ENCODE measurements around the gene CYP1A2.
A peak's percentile ranks its signal among the peaks of the same experiment; 100 is the strongest.

Gene CYP1A2

GRCh38 chr15:74790080-74790916 lies 41.7 kb downstream of the CYP1A2 start:
- DNase-seq = peak; percentile 64

DNA sequence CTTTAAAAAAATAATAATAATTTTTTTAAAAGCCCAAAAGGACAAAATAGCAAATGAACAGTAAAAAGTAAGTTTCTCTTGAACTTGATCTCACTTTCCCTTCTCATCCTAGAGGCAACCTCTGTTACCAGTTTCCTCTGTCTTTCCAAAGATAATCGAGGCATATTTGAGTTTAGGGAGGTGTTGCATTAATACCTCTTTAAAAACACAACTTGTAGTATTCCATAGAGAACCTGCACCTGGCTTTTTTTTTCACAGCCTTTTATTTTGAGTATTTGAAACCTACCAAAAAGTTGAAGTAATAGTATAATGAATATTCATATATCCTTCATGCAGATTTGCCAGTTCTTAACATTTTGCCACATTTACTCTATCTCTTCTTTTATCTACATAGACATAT lies 42.4 kb downstream of the CYP1A2 start:
- no peak for DNase-seq

DNA sequence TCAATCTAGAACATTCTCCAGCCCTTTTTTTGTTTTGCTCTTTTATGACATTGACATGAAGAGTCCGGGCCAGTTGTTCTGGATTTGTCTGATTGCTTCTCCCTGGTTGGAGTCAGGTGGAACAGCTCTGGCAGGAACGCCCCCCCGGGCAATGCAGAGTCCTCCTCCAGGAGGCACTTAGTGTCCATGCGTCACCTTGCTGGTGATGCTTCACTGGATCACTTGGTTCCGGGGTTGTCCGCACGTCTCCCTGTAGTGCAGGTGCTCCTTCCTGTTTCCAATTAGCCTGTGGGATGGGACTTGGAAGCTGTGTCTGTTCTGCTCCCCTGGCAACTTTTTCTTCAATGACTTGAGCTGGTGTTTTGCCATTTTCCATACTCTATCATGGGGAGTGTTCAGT lies 43.0 kb downstream of the CYP1A2 start:
- no peak for DNase-seq

GRCh38 chr15:74792227-74793016 lies 43.8 kb downstream of the CYP1A2 start:
- DNase-seq = no peak

DNA sequence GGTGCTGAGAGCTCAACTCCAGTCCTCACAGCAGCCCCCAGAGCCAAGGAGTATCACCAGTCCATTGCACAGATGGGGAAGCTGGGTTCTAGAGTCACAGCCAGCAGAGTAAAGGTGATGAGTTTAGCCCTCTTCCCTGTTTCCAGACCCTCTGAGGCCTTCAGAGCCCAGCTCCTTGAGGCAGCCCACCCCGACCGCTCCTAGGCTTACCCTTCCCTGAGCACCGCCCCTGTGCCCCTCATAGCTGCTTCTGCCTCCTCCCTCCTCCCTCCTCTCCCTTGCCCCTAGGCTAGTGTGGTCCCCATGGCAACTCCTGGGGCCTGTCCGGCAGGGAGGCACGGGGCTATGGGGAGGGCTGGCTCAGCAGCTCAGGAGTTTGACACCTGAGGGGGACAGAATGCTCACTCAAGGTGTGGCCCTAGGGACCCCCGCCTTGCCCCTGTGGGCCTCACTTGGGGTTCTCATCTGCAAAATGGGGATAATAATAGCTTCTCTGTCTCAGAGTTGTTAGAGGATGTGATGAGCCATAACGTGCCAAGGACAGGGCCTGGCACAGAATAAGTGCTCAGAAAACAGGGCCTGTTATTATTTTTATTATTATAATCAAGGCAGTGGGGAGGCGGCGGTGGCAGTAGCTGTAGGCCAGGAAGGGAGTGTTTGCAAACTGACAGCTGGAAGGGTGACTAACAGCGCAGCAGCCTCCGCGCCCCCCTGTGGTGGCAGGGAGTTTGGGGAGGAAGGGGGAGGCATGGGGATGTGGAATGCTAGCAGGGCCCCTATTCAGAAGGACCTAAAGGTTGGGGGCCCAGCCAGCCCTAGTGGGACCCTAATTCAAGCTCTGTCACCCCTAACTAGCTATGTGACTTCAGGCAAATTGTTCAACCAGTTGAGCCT lies 44.7 kb downstream of the CYP1A2 start:
- peak; percentile 75 for DNase-seq

- no peak for DNase-seq
These were observed 45.8 kb downstream of the CYP1A2 start for GRCh38 chr15:74794248-74794969.

GRCh38 chr15:74794970-74795349 lies 46.3 kb downstream of the CYP1A2 start:
- no peak for DNase-seq

DNA sequence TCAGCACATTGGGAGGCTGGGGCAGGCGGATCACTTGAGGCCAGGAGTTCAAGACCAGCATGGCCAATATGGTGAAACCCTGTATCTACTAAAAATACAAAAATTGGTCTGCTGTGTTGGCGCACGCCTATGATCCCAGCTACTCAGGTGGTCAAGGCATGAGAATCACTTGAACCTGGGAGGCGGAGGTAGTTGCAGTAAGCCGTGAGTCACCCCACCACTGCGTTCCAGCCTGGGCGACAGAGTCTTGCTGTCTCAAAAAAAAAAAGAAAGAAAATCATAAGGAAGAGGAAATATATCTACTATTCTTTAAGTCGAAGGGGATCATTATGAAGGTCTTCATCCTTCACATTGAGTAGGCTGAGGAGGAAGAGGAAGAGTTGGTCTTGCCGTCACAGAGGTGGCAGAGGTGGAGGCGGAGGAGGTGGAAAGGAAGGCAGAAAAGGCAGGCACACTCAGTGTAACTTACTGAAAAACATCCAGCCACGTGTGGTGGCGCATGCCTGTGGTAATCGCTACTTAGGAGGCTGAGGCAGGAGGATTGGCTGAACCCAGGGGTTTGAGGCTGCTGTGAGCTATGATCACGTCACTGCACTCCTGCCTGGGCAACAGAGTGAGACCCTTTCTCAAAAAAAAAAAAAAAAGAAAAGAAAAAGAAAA lies 47.5 kb downstream of the CYP1A2 start:
- DNase-seq = peak; percentile 26

GRCh38 chr15:74798388-74799254 lies 50.0 kb downstream of the CYP1A2 start:
- DNase-seq = peak; percentile 34

DNA sequence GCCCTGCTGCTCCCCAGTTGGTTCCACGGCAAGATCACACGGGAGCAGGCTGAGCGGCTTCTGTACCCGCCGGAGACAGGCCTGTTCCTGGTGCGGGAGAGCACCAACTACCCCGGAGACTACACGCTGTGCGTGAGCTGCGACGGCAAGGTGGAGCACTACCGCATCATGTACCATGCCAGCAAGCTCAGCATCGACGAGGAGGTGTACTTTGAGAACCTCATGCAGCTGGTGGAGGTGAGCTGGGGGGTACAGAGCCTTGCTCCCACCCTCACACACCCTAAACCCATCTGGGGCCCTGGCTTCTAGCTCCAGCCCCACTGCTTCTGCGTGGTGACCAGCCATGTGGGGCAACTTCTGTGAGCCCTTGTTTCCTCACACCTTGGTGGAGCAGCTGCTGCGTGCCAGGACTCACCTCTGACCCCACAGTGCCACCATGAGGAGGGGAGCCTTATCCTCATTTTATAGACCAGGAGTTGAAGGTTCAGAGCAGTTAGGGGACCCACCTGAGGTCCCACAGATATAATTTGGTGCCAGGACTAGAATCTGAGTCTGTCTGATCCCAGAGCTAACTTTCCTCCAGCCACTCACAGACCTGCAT lies 50.7 kb downstream of the CYP1A2 start:
- peak; percentile 54 for DNase-seq

DNA sequence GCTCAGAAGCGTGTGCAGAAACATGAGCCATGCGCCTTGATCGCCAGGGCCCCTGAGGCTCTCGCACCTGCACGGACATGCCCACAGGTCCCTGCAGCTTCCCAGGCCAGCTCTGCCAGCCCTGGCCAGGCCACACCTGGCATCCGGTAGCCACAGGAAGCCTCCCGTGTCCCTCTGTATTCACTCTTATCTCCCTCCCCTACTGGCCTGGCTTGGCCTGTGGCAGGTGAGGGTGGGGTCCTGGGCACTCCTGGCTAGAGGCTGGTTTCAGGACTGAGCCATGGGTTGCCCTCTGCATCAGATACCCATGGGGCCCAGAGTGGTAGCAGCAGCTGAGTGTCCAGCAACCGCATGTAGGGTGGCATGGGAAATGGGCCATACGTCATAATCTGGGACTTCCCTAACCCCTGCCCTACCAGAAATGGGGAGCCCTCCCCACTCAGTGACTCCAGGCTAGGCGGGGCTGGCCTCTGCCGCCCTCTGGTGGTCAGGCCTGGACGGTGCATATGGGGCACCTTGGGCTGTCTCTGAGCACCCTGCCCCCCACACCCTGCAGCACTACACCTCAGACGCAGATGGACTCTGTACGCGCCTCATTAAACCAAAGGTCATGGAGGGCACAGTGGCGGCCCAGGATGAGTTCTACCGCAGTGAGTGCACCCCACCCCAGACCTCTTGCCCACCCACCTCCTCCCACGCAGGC lies 51.4 kb downstream of the CYP1A2 start:
- peak; percentile 91 for DNase-seq

GRCh38 chr15:74800559-74801094 lies 52.0 kb downstream of the CYP1A2 start:
- DNase-seq = peak; percentile 52

- DNase-seq = no peak
These were observed 52.8 kb downstream of the CYP1A2 start for GRCh38 chr15:74801311-74801997.

DNA sequence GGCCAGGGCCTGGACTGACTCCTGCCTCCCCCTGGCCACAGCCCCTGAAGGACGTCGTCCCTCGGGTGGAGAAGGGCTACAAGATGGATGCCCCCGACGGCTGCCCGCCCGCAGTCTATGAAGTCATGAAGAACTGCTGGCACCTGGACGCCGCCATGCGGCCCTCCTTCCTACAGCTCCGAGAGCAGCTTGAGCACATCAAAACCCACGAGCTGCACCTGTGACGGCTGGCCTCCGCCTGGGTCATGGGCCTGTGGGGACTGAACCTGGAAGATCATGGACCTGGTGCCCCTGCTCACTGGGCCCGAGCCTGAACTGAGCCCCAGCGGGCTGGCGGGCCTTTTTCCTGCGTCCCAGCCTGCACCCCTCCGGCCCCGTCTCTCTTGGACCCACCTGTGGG lies 53.6 kb downstream of the CYP1A2 start:
- DNase-seq = no peak

- no peak for DNase-seq
These were observed 54.3 kb downstream of the CYP1A2 start for GRCh38 chr15:74802862-74803447.

- DNase-seq = no peak
These were observed 56.3 kb downstream of the CYP1A2 start for GRCh38 chr15:74804935-74805334.
